Measurements from ENCODE around the gene MTRF1. TPM values are rescaled to one million over a fixed set of nuclear protein-coding genes. Genes with fewer than 3 reads are reported as not detected.
"Not testable (repeated sequence)": the region's sequence is repeated elsewhere in the genome, so short reads cannot be mapped to it uniquely, and the experiment has no call there.

Gene MTRF1
- total RNA-seq, 2 donors from 2014 or later = 10.0 to 10.8 TPM

DNA sequence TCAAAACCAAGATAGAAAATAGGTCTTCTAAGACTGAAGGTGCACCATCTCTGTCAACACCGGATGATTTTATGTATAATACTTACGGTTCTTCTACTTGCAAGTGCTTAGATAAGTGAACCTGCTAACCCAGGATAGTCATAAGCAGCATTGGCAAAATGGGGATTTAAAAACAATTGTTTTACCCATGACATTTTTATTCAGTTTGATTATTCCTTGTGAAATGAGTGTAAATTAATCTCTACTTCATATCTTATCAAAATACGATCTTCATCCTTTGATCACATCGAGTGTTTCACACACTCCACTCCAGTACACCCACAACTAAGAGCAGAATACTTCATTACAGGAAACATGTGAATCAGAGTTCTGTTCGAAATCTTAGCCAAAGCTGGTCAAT lies 23.0 kb upstream of the MTRF1 start:
- intact Hi-C loops (cut with DNase I) = no loop called here

DNA sequence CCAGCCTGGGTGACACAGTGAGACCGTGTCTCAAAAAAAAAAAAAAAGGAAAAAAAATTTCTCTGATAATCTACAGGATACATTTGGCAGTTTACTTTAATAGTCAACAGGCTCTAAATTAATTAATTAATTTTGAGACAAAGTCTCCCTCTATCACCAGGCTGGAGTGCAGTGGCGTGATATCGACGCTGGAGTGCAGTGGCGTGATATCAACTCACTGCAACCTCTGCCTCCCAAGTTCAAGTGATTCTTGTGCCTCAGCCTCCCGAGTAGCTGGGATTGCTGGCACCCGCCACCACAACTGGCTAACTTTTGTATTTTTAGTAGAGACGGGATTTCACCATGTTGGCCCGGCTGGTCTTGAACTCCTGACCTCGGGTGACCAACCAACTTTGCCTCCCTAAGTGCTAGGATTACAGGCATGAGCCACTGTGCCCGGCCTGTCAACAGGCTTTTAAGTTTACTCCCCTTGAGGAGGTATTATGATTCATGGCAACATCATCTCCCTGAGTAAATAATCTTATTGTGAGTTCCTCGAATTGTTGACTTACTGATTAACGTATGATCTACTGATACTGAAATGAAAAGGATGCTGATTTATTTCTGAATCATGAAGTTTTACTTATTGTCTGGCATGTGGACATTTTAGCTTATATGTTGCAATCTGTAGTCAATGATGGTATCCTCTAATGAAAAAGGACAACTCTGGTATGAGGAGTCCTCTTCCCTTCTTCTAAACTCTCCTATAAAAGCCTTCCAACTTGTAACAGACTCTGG lies 21.3 kb upstream of the MTRF1 start:
- intact Hi-C loops (cut with DNase I) = no loop called here
- no peak for DNase-seq (ENCODE audit: low spot score)

More for the DNA sequence above, 23.0 kb upstream of the MTRF1 start:
- no peak for DNase-seq (ENCODE audit: low spot score)

DNA sequence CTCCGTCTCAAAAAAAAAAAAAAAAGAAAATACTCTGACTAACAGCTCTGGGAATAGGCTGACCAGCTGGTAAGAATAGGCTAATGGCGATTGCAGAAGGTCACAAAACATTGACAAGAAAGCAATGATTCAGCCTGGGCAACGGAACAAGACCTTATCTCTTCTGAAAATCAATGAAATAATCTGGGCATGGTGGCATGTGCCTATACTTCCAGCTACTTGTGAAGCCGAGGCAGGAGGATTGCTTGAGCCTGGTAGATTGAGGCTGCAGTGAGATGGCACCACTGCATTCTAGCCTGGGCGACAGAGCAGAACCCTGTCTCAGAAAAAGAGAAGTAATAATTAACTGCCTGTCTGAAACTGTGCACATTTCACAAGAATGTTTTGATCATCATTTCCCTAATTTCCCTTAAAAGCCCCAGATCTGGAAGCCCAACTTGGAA lies 18.8 kb upstream of the MTRF1 start:
- no peak for DNase-seq (ENCODE audit: low spot score)
- intact Hi-C loops (cut with DNase I) = no loop called here

DNA sequence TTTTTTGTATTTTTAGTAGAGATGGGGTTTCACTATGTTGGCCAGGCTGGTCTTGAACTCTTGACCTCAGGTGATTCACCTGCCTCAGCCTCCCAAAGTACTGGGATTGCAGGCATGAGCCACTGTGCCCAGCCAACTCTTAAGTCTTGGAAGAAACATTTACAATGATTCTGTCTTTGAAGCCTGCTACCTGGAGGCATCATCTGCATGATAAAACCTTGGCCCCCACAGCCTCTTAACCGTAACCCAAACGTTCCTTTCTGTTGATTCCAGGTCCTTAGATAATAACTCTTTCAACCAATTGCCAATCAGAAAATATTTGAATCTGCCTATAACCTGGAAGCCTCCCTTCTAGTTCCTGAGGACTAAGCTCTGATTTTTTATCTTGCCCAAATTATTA lies 15.8 kb upstream of the MTRF1 start:
- DNase-seq (ENCODE audit: low spot score); intact Hi-C loops (cut with DNase I): not testable (repeated sequence)

DNA sequence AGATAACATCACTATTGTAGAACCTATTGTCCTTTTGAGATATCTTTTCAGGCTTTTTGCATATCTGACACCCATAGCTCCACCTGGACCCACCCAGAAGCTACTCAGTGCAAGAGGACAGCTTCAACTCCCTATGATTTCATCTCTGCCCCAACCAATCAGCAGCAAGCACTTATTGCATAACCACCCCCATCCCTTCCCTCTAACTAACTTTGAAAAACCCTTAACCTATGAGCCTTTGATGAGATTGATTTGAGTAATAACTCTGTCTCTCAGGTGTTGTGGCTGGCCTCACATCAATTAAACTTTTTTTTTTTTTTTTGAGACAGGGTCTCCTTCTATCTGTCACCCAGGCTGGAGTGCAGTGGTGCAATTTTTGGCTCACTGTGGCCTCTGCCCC lies 13.4 kb upstream of the MTRF1 start:
- DNase-seq (ENCODE audit: low spot score) = no peak
- intact Hi-C loops (cut with DNase I) = no loop called here

DNA sequence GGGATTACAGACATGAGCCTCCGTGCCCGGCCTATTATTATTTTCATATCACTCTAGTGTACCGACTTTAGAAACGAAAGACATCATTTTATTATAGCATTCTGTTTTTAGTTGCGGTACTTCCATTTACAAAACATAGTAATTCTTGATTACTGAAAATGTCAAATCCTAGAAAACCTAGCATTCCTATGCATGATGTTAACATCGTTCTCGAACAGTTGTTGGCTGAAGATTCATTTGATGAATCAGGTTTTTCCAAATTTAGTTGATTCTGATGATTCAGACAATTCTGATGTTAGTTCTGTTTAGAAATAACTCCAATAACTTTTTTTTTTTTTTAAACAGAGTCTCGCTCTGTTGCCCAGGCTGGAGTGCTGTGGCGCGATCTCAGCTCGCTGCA lies 11.5 kb upstream of the MTRF1 start:
- intact Hi-C loops (cut with DNase I) = no loop called here
- DNase-seq (ENCODE audit: low spot score) = no peak

DNA sequence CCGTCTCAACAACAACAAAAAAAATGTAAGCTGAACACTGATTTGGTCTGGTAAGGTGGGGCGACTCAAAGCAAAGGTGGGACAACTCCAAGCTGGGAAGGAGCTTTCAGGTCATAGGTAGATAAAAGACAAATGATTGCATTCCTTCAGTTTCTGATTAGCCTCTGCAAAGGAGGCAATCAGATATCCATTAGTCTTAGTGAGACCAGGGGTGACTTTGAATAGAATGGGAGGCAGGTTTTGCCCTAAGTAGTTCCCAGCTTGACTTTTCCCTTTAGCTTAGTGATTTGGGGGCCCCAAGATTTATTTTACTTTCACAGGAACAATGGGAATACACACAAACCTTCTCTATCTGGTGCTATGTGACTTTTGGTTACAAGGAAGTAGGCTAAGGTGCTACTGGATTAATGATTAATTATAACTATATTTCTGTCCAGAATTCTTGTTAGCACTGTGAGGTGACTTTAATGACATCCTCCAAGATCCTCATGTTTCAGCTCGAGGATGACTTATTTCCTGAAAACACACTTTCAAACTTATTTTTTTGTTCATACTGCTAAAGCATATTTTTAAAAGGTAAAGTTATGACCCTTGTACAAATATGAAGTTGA lies 10.6 kb upstream of the MTRF1 start:
- no peak for DNase-seq (ENCODE audit: low spot score)
- intact Hi-C loops (cut with DNase I) = no loop called here

DNA sequence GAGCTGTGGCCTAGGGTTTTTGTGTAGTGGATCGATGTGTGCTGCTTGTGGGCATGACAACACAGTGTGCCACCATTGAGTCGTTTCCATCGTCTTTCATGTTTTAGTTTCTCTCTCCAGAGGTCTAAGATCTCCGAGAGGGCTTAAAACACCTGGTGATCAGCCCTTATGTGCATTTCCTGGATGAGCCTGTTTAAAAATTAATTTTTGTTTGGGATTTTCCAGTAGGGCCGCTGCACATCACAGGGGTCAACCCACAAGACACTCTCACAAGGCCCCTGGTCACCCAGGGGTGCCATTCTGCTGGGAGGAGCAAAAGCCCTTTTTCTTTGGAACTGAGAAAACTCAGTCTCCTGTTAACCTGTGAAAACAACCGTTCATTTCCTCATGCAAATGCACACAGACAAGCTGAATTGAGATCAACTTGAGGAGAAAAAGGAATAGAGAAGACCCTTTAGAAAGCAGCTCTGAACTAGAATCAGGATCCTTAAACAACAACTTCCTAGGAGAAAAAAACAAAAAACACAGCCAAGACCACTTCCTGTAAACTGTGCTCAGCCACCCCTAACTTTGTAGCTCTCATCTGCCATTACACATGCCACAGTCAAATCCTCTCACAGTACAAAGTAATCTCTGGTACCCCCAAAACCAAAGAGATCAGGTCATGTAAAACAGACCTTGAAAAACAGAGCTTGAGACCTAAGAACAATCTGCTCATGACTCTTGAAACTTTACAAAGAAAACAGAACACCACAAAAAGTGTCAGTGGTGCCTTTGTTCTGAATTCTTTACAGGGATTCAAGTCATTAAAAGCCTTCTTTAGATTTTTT lies 8.3 kb upstream of the MTRF1 start:
- DNase-seq (ENCODE audit: low spot score) = no peak
- intact Hi-C loops (cut with DNase I) = no loop called here

DNA sequence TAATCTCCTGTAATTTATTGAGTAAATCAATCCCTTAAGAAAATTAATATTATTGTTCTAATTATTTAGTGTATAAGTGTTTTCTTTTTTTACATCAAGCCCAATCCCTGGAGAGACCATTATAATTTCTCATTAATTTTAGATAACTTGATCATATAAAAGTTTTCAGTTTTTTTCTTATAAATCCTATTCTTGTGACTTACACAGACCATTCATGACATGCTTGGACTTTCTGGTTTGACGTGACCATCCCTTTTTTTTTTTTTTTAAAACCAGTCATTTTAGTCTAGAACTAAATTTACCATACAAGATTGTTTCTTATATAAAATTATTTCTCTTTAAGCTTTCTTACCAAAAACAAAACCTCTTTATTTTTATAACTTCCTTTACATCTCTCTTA lies 5.4 kb upstream of the MTRF1 start:
- intact Hi-C loops (cut with DNase I) = no loop called here

DNA sequence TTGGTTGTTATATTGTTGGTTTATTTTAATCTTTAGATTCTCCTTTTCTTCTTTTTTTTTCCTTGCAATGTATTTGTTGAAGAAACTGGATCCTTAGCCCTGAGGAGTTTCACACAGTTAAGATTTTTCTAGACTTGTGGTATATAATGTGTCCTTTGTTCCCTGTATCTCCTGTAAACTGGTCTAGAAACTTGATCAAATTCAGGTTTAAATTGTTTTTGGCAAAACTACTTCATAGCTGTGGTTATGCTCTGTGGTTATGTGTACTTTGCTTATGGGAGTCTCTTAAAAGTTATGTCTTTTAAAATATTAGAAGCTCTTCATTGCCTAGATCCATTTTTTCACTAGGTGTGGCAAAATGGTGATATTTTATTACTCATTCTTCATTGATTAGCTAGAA lies 3.7 kb upstream of the MTRF1 start:
- intact Hi-C loops (cut with DNase I) = no loop called here
- no peak for DNase-seq (ENCODE audit: low spot score)

More for the DNA sequence above, 5.4 kb upstream of the MTRF1 start:
- DNase-seq (ENCODE audit: low spot score) = no peak

DNA sequence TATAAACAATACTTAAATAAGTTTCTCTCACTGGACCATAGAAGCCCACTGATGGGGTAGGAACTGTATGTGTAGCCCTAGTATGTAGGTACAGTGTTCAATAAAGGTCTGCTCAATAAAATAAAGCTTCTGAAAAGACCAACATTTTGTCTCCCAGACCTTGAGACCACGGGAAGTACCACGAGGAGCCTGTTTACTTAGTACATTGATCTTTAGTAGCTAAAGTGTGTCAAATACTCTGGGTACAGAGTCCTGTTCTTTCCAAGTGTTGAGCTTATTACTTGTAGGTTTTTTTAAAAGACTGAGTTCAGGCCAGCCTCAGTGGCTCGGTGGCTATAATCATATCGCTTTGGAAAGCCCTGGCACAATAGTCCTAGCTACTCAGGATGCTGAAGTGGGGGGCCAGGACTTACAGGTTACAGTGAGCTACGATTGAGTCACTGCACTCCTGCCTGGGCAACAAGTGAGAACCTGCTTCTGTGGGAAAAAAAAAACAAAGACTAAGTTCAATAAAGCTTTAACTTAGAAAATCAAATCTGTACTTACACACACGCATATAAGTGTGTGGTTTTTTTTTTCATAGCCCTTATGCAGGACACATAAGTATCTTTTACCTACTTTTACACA lies 3.4 kb downstream of the MTRF1 start:
- intact Hi-C loops (cut with DNase I) = no loop called here
- no peak for DNase-seq (ENCODE audit: low spot score)

DNA sequence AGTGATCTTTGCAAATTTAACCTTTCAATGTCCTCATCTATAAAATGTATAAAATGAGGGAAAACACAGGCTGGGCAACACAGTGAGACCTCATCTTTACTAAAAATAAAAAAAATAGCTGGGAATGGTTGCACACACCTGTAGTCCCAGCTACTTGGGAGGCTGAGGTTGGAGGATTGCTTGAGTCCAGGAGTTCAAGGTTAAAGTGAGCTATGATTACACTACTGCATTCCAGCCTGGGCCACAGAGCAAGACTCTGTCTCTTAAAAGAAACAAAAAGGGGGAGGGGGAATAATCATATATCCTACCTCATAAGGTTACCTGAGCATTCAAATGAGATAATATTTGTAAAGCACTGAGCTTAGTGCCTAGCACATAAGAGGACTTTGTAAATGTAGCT lies 5.8 kb downstream of the MTRF1 start:
- intact Hi-C loops (cut with DNase I) = no loop called here
- no peak for DNase-seq (ENCODE audit: low spot score)

DNA sequence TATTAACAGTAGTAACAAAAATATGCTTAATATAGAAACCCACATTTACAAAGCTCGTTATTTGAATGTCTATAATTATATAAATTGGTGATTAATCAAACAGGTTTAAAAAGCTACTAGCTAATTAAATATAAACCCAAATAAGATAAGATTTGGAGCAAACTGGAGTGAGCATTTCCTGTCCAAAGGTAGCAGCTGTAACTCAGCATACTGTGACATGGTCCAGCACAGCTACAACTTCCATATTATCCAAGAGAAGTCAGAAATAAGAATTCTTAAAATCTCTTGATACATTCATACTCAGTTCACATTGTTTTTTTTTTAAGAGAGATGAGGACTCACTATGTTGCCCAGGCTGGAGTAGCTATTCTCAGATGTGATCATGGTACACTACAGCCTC lies 8.5 kb downstream of the MTRF1 start:
- intact Hi-C loops (cut with DNase I) = no loop called here
- DNase-seq (ENCODE audit: low spot score) = no peak

DNA sequence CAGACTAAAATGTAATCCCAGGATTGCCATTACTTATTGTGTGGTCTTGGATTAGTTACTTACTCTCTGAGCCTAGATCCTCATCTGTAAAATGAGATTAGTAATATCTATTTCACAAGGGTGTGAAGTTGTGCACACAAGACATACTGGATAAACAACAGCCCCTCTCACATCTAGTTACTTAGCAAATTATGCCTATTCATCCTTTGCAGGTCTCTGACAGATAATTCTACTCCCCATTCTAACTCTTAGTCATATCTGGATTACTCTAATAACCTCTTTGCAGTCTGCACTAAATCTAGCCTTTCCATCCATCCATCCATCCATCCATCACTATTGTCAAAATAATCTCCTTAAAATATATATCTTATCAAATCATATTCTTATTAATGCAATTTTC lies 12.4 kb downstream of the MTRF1 start:
- intact Hi-C loops (cut with DNase I) = no loop called here

DNA sequence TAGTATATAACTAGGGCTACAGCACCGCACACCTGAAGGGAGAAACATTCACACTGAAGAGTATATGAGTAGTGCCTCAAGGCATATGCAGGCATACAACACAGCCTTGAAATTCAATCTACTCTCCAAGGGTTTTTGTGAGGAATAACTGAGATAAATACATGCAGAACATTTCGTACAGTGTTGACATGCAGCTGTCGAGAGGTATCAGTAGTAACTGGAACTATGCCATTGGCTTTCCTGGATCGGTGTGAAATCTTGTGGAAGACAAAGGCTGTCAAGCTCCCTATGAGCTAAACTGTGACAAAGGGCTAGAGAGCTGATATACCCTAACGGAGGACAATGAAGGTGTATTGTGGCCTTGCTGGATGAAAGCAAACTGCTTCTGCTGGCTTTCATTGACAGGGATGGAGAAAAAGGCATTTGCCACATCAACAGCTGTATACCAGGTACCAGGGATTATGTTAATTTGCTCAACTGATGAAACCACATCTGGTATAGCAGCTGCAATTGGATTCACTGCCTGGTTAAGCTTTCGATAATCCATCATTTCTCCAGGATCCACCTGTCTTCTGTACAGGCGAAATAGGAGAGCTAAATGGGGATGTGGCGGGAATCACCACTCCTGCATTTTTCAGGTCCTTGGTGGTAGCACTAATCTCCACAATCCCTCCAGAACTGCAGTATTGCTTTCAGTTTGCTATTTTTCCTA lies 16.3 kb downstream of the MTRF1 start:
- no peak for DNase-seq (ENCODE audit: low spot score)
- intact Hi-C loops (cut with DNase I) = no loop called here

More for the DNA sequence above, 12.4 kb downstream of the MTRF1 start:
- no peak for DNase-seq (ENCODE audit: low spot score)

DNA sequence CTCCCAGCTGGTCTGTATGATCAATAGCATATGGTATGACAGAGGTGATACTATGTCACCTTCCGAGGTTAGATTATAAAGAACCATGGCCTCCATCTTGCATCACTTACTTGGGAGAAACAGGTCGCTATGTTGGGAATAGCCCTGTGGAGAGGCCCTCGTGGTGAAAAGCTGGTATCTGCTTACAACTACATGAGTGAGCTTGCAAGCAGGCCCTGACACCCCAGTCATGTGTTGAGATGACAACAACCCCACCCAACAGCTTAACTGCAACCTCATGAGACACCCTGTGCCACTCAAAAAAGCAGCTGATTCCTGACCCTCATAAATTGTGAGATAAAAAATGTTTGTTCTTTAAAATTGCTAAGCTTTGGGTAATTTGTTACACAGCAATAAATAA lies 18.8 kb downstream of the MTRF1 start:
- DNase-seq (ENCODE audit: low spot score) = no peak

DNA sequence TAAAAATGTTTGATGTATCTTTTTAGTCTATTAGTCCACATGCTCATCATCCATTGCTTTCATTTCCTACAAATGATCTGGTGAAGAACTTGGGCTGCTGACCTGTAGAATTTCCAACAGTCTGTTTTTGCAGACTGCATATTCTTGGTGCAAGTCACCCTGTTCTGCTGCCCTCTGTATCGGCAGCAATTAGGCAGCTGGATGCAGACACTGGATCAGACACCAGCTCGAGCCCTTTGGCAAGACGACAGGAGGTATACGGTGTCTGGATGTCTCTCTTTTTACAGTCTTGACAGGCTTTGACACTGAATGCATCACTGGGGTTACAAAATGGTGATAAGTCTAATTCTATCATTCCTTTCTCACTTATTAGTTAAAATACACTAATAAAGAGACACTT lies 21.8 kb downstream of the MTRF1 start:
- intact Hi-C loops (cut with DNase I) = no loop called here

More for the DNA sequence above, 18.8 kb downstream of the MTRF1 start:
- intact Hi-C loops (cut with DNase I) = no loop called here

DNA sequence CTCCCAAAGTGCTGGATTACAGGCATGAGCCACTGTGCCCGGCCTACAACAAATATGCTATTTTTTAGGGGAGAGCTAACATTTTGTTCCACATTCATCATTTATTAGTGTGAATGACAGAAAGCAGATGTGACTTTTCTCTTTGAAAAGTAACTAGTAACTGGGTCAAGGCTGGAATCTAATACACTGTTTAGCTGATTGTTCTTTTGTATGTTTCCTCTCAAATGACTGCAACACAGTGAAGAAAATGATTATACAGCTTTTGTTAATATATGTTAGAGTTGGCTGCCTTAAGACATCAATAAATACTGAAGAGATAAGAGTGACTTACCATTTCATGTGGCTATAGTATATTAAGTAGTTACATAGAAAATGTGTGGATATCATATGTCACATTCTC lies 27.0 kb downstream of the MTRF1 start:
- no peak for DNase-seq (ENCODE audit: low spot score)
- intact Hi-C loops (cut with DNase I) = no loop called here

More for the DNA sequence above, 21.8 kb downstream of the MTRF1 start:
- no peak for DNase-seq (ENCODE audit: low spot score)

Data from posterior vena cava (tissue), 2 donors.